Measurements from ENCODE around the gene SIT1.
"Not testable (repeated sequence)": the region's sequence is repeated elsewhere in the genome, so short reads cannot be mapped to it uniquely, and the experiment has no call there.

GRCh38 chr9:35640431-35640830 lies 10.3 kb downstream of the SIT1 start:
- not testable (repeated sequence) for TF ChIP-seq CTCF, POLR2A (IDR thresholded peaks at IDR 0.05)

Measured in right lobe of liver (tissue), 4 donors.